OCI-LY7 (cell line): ENCODE measurements around the gene SERAC1.

Source experiments
- EZH2phosphoT487 ChIP-seq: fragments of 200-600 bp; sonication (generic); IDR thresholded peaks from 2 replicates; pipeline ENCODE4 v1.6.1; 2018; ENCODE audit warnings: low read depth, borderline replicate concordance, mild to moderate bottlenecking, mixed run types, antibody characterized with exemption, low read length, moderate library complexity, mixed read lengths
- TF ChIP-seq, protein P1 (sequence below): fragments of 200-600 bp; sonication (generic); conservative IDR thresholded peaks from 2 replicates; pipeline ENCODE4 v1.5.1; 2014; ENCODE audit warnings: mild to moderate bottlenecking, antibody characterized with exemption, low read length, moderate library complexity, mixed read lengths

DNA sequence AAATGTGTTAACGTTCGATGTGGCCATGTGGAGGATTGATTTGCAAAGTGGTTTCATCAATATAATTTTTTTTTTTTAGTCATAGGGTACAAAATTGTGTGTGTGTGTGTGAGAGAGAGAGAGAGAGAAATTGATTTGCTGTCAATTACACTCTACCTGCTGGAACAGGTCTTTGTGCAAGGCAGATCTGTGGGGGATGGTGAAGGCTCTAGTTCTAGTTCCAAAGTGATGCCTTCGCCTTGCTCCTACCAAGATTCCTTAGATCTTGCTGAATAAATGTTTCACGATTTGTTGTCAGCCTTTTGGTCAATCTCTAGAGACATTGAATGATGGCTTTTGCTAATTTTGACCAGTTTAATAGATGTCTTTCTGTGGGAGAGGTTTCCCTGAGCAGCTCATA, 64.8 kb downstream of the SERAC1 start:
- TF ChIP-seq, protein P1, sequence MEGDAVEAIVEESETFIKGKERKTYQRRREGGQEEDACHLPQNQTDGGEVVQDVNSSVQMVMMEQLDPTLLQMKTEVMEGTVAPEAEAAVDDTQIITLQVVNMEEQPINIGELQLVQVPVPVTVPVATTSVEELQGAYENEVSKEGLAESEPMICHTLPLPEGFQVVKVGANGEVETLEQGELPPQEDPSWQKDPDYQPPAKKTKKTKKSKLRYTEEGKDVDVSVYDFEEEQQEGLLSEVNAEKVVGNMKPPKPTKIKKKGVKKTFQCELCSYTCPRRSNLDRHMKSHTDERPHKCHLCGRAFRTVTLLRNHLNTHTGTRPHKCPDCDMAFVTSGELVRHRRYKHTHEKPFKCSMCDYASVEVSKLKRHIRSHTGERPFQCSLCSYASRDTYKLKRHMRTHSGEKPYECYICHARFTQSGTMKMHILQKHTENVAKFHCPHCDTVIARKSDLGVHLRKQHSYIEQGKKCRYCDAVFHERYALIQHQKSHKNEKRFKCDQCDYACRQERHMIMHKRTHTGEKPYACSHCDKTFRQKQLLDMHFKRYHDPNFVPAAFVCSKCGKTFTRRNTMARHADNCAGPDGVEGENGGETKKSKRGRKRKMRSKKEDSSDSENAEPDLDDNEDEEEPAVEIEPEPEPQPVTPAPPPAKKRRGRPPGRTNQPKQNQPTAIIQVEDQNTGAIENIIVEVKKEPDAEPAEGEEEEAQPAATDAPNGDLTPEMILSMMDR: no peak
- TF ChIP-seq EZH2phosphoT487: no peak
